HG03066 (cell line): Measurements from ENCODE around the gene TMUB1.

ENCODE experiments used
- ATAC-seq: cut with Tn5 transposase; IDR thresholded peaks from one replicate; pipeline ENCODE4 v1.9.1; 2021; ENCODE audit warnings: low read depth; ENCODE audit not compliant: unreplicated experiment

TMUB1 gene

GRCh38 chr7:151035902-151036301 is 47.4 kb downstream of the TMUB1 start:
- ATAC-seq = no peak

GRCh38 chr7:151035026-151035717 is 48.1 kb downstream of the TMUB1 start:
- no peak for ATAC-seq

GRCh38 chr7:151034312-151035025 is 48.8 kb downstream of the TMUB1 start:
- ATAC-seq = no peak

- no peak for ATAC-seq
Observed at GRCh38 chr7:151033864-151034249, 49.4 kb downstream of the TMUB1 start.

GRCh38 chr7:151032936-151033863 is 50.1 kb downstream of the TMUB1 start:
- ATAC-seq = no peak
